HEK293T (cell line): ENCODE data around the gene TRIM62.

Experiments used
- BHLHE40 ChIP-seq: fragments of 450-650 bp; IDR thresholded peaks from 2 replicates; pipeline ENCODE4 v1.6.1; 2016; ENCODE audit warnings: mild to moderate bottlenecking, moderate library complexity, borderline replicate concordance
- CTBP1 ChIP-seq: fragments of 450-650 bp; IDR thresholded peaks from 2 replicates; pipeline ENCODE4 v1.6.1; 2016; ENCODE audit warnings: borderline replicate concordance
- FOXK2 ChIP-seq: fragments of 450-650 bp; IDR thresholded peaks from 2 replicates; pipeline ENCODE4 v1.6.1; 2016; ENCODE audit warnings: mild to moderate bottlenecking
- FOXM1 ChIP-seq: fragments of 450-650 bp; IDR thresholded peaks from 2 replicates; pipeline ENCODE4 v1.6.1; 2017; ENCODE audit warnings: mild to moderate bottlenecking, borderline replicate concordance
- HDGF ChIP-seq: fragments of 450-650 bp; IDR thresholded peaks from 2 replicates; pipeline ENCODE4 v1.6.1; 2017; ENCODE audit warnings: antibody characterized with exemption, borderline replicate concordance
- L3MBTL2 ChIP-seq: fragments of 450-650 bp; conservative IDR thresholded peaks from 2 replicates; pipeline ENCODE4 v1.6.1; 2016; ENCODE audit warnings: mild to moderate bottlenecking
- NFRKB ChIP-seq: fragments of 450-650 bp; IDR thresholded peaks from 2 replicates; pipeline ENCODE4 v1.6.1; 2016; ENCODE audit warnings: mild to moderate bottlenecking, moderate library complexity
- PKNOX1 ChIP-seq: fragments of 450-650 bp; IDR thresholded peaks from 2 replicates; pipeline ENCODE4 v1.6.1; 2016
- SP1 ChIP-seq: fragments of 450-650 bp; IDR thresholded peaks from 2 replicates; pipeline ENCODE4 v1.6.1; 2017
- SUZ12 ChIP-seq: fragments of 450-650 bp; IDR thresholded peaks from 2 replicates; pipeline ENCODE4 v1.6.1; 2016; ENCODE audit warnings: mild to moderate bottlenecking
- TARDBP ChIP-seq: fragments of 450-650 bp; IDR thresholded peaks from 2 replicates; pipeline ENCODE4 v1.6.1; 2016

- TF ChIP-seq SUZ12 (no peak), FOXK2 (no peak), BHLHE40 (no peak), TARDBP (no peak), FOXM1 (no peak), HDGF (no peak), SP1 (no peak), PKNOX1 (no peak), NFRKB (no peak), CTBP1 (no peak), L3MBTL2 (no peak)
Observed at GRCh38 chr1:33131191-33131590, 50.7 kb downstream of the TRIM62 start.
